SK-N-SH treated with all-trans-retinoic acid at 6 μM for 48 hours (cell line): ENCODE data around the gene PIK3R1.

Experiments used
- ATAC-seq: fragments of 200-7000 bp; cut with Tn5 transposase; 3 replicates; pipeline ENCODE4 v1.9.1; 2020; ENCODE audit warnings: mild to moderate bottlenecking, moderate library complexity
- ARNTL ChIP-seq: fragments of 450-650 bp; formaldehyde crosslinking; IDR thresholded peaks from 2 replicates; pipeline ENCODE4 v1.5.0; 2020; ENCODE audit warnings: low read depth, mild to moderate bottlenecking, moderate library complexity, borderline replicate concordance
- BACH2 ChIP-seq: fragments of 250-450 bp; sonication (Bioruptor Pico); IDR thresholded peaks from 2 replicates; pipeline ENCODE4 v1.9.0; 2021; ENCODE audit warnings: mild to moderate bottlenecking, borderline replicate concordance
- CSDC2 ChIP-seq: fragments of 250-450 bp; sonication (Bioruptor Pico); IDR thresholded peaks from 2 replicates; pipeline ENCODE4 v1.5.0; 2020; ENCODE audit warnings: mild to moderate bottlenecking, moderate library complexity
- ESRRG ChIP-seq: fragments of 250-450 bp; sonication (Bioruptor Pico); IDR thresholded peaks from 2 replicates; pipeline ENCODE4 v1.6.1; 2021; ENCODE audit warnings: mild to moderate bottlenecking
- GLIS3 ChIP-seq: fragments of 250-450 bp; sonication (Bioruptor Pico); IDR thresholded peaks from 2 replicates; pipeline ENCODE4 v1.5.0; 2020; ENCODE audit warnings: mild to moderate bottlenecking, moderate library complexity
- ISL1 ChIP-seq: fragments of 250-450 bp; sonication (Bioruptor Pico); IDR thresholded peaks from 2 replicates; pipeline ENCODE4 v2.1.2; 2022; ENCODE audit warnings: mild to moderate bottlenecking, moderate library complexity
- OSR1 ChIP-seq: fragments of 250-450 bp; sonication (Bioruptor Pico); IDR thresholded peaks from 2 replicates; pipeline ENCODE4 v1.8.0; 2022; ENCODE audit warnings: moderate library complexity, mild to moderate bottlenecking, inconsistent platforms
- PPARA ChIP-seq: fragments of 250-450 bp; sonication (Bioruptor Pico); IDR thresholded peaks from 2 replicates; pipeline ENCODE4 v1.5.0; 2020; ENCODE audit warnings: mild to moderate bottlenecking, borderline replicate concordance
- RARB ChIP-seq: fragments of 250-450 bp; sonication (Bioruptor Pico); IDR thresholded peaks from 2 replicates; pipeline ENCODE4 v1.8.0; 2021; ENCODE audit warnings: mild to moderate bottlenecking, moderate library complexity
- SNAI2 ChIP-seq: fragments of 250-450 bp; sonication (Bioruptor Pico); IDR thresholded peaks from 2 replicates; pipeline ENCODE4 v1.5.0; 2020; ENCODE audit warnings: mild to moderate bottlenecking, moderate library complexity
- TCF4 ChIP-seq: fragments of 250-450 bp; sonication (Bioruptor Pico); IDR thresholded peaks from 2 replicates; pipeline ENCODE4 v1.8.0; 2021; ENCODE audit warnings: mild to moderate bottlenecking, moderate library complexity, borderline replicate concordance
- TOX ChIP-seq: fragments of 250-450 bp; sonication (Bioruptor Pico); IDR thresholded peaks from 2 replicates; pipeline ENCODE4 v1.8.0; 2021; ENCODE audit warnings: mild to moderate bottlenecking, moderate library complexity, borderline replicate concordance
- ZC3H10 ChIP-seq: fragments of 250-450 bp; sonication (Bioruptor Pico); IDR thresholded peaks from 2 replicates; pipeline ENCODE4 v1.5.1; 2021; ENCODE audit warnings: mild to moderate bottlenecking, moderate library complexity
- ZFP3 ChIP-seq: fragments of 250-450 bp; sonication (Bioruptor Pico); IDR thresholded peaks from 2 replicates; pipeline ENCODE4 v1.5.0; 2020; ENCODE audit warnings: mild to moderate bottlenecking, moderate library complexity
- ZFP30 ChIP-seq: fragments of 450-650 bp; formaldehyde crosslinking; IDR thresholded peaks from 2 replicates; pipeline ENCODE4 v1.5.0; 2022; ENCODE audit warnings: mild to moderate bottlenecking, moderate library complexity
- ZNF565 ChIP-seq: fragments of 450-650 bp; formaldehyde crosslinking; conservative IDR thresholded peaks from 2 replicates; pipeline ENCODE4 v1.5.0; 2020; ENCODE audit warnings: low read depth, mild to moderate bottlenecking, moderate library complexity
- ZNF70 ChIP-seq: fragments of 450-650 bp; formaldehyde crosslinking; IDR thresholded peaks from 2 replicates; pipeline ENCODE4 v1.5.0; 2020; ENCODE audit warnings: mild to moderate bottlenecking, moderate library complexity
- ZNF8 ChIP-seq: fragments of 450-650 bp; formaldehyde crosslinking; IDR thresholded peaks from 2 replicates; pipeline ENCODE4 v1.5.0; 2020; ENCODE audit warnings: mild to moderate bottlenecking, moderate library complexity
- TF ChIP-seq, protein P1 (sequence below): fragments of 250-450 bp; sonication (Bioruptor Pico); IDR thresholded peaks from 2 replicates; pipeline ENCODE4 v1.8.0; 2021; ENCODE audit warnings: low read depth, mild to moderate bottlenecking, moderate library complexity, borderline replicate concordance
- TF ChIP-seq, protein P2 (sequence below): fragments of 250-450 bp; sonication (Bioruptor Pico); IDR thresholded peaks from 2 replicates; pipeline ENCODE4 v1.5.1; 2021; ENCODE audit warnings: mild to moderate bottlenecking, moderate library complexity
- TF ChIP-seq, protein P3 (sequence below): fragments of 250-450 bp; sonication (Bioruptor Pico); IDR thresholded peaks from 2 replicates; pipeline ENCODE4 v1.5.1; 2020; ENCODE audit warnings: low read depth, mild to moderate bottlenecking, moderate library complexity

PIK3R1 gene

DNA sequence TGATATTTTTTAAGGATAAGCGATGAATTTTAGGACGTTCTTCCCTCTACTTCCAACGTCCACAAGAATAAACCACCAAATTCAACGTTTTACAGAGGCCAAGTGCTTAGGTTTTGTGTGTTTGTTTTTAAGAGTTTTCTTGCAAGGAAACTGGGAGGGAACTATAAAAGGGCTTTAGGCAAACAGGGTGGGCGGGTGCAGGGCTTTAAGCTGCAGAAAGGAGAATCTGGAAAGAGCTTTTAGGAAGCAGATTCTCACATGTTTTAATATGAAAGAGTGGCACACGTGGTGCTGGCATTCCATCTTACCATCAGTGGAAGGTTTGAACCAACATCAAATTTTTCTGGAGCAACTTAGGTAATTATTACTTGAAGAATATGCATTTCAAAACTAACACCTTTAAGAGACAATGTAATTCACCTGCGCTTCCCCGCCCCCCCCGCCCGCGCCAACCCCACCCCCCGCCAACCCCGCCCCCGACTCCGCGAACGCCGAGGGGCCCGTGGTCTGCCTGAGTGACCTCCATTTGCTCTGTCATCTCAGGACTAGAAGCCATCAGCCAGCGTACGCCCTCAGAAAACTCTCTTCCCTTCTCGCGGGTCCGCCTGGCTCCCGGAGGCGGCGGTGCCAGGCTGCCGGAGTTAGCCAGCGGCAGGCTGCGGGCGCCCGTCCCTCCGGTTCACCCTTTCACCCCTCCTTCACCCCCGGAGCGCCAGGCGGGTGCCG, 911 bp upstream of the PIK3R1 start (continued):
- TF ChIP-seq, protein P1, sequence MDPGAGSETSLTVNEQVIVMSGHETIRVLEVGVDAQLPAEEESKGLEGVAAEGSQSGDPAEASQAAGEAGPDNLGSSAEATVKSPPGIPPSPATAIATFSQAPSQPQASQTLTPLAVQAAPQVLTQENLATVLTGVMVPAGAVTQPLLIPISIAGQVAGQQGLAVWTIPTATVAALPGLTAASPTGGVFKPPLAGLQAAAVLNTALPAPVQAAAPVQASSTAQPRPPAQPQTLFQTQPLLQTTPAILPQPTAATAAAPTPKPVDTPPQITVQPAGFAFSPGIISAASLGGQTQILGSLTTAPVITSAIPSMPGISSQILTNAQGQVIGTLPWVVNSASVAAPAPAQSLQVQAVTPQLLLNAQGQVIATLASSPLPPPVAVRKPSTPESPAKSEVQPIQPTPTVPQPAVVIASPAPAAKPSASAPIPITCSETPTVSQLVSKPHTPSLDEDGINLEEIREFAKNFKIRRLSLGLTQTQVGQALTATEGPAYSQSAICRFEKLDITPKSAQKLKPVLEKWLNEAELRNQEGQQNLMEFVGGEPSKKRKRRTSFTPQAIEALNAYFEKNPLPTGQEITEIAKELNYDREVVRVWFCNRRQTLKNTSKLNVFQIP (CRISPR knock-in tag) = no peak
- TF ChIP-seq TCF4 (CRISPR knock-in tag) = no peak; the same call in 1 of the 2 replicates

DNA sequence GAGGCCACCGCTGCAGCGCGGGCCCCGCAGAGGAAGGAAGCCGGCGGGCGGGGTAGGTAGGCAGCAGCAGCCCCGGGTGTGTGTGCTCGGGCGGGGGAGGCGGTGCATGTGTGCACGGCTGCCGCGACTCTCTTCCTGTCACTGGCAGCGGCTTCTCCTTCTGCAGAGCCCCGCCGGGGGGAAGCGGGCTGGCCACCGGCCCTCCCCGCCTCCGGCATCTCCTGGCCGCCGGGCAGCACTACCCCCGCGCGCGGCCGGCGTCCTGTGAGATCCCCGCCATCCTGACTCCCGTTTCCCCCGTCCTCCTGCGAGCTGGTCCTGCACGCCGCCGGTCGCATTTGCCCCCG, 315 bp downstream of the PIK3R1 start:
- peak; percentile 55 for ATAC-seq
- TF ChIP-seq GLIS3 (CRISPR knock-in tag) (no peak), ARNTL (CRISPR knock-in tag) (no peak), ZFP3 (CRISPR knock-in tag) (no peak), ZNF565 (no peak), SNAI2 (CRISPR knock-in tag) (no peak), RARB (no peak), ISL1 (CRISPR knock-in tag) (no peak), OSR1 (CRISPR knock-in tag) (no peak), ZFP30 (CRISPR knock-in tag) (no peak), ZNF8 (CRISPR knock-in tag) (no peak), TCF4 (CRISPR knock-in tag) (no peak), ESRRG (CRISPR knock-in tag) (no peak), CSDC2 (CRISPR knock-in tag) (no peak), TOX (CRISPR knock-in tag) (no peak), ZC3H10 (no peak)
- TF ChIP-seq, protein P1 (CRISPR knock-in tag) = no peak
- TF ChIP-seq, protein P2, sequence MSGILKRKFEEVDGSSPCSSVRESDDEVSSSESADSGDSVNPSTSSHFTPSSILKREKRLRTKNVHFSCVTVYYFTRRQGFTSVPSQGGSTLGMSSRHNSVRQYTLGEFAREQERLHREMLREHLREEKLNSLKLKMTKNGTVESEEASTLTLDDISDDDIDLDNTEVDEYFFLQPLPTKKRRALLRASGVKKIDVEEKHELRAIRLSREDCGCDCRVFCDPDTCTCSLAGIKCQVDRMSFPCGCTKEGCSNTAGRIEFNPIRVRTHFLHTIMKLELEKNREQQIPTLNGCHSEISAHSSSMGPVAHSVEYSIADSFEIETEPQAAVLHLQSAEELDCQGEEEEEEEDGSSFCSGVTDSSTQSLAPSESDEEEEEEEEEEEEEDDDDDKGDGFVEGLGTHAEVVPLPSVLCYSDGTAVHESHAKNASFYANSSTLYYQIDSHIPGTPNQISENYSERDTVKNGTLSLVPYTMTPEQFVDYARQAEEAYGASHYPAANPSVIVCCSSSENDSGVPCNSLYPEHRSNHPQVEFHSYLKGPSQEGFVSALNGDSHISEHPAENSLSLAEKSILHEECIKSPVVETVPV (CRISPR knock-in tag) = no peak
- TF ChIP-seq, protein P3, sequence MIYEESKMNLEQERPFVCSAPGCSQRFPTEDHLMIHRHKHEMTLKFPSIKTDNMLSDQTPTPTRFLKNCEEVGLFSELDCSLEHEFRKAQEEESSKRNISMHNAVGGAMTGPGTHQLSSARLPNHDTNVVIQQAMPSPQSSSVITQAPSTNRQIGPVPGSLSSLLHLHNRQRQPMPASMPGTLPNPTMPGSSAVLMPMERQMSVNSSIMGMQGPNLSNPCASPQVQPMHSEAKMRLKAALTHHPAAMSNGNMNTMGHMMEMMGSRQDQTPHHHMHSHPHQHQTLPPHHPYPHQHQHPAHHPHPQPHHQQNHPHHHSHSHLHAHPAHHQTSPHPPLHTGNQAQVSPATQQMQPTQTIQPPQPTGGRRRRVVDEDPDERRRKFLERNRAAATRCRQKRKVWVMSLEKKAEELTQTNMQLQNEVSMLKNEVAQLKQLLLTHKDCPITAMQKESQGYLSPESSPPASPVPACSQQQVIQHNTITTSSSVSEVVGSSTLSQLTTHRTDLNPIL (CRISPR knock-in tag) = no peak
- TF ChIP-seq, all 23 proteins: peak for 0

DNA sequence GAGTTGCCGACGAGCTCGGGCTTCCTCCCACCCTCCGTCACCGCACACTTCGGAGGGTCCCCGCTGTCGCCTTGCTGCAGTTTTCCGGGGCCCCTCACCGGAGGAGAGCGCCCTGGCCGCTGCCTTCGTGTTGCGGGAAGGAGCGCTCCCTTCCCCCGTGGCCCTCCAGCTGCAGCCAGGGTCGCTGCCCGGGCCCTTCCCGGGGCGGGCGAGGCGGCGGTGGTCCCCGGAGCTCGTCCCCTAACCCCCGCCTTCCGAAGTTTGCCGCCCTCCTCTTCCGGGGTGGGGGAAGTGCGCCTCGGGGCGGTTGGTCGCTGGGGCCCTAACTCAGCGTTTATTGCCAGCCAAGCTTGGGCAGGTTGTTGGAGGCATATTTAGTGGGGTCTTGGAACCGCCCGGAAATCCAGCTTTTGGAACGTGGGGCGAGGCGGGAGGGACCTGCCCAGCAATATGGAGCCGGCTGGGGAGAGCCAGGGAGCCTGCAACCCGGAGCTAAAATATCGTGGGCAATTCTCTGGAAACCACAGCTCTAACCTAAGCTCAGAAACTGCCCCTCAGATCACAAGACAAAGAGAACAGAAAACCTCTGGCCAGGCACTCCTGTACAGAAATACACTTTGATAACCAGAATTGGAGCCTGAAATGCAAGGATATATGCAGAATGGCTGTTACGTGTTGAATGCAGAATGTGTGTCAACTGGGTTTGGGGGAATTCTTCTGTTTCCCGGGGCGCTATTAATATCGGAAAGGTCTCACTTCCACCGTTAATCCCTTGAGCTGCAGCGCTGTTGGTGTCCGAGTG, 890 bp downstream of the PIK3R1 start:
- ATAC-seq = peak; percentile 27
- TF ChIP-seq PPARA (no peak), ZFP3 (CRISPR knock-in tag) (no peak), ESRRG (CRISPR knock-in tag) (no peak), GLIS3 (CRISPR knock-in tag) (no peak), BACH2 (CRISPR knock-in tag) (no peak), ZNF70 (CRISPR knock-in tag) (no peak), TOX (CRISPR knock-in tag) (no peak)
- TF ChIP-seq, protein P3 (CRISPR knock-in tag) = no peak
- TF ChIP-seq, protein P2 (CRISPR knock-in tag) = no peak
- TF ChIP-seq, all 23 proteins: peak for 0
